Measurements from ENCODE around the gene STAC2. TPM values are rescaled to one million over a fixed set of nuclear protein-coding genes. Genes with fewer than 3 reads are reported as not detected.

The STAC2 gene
- total and polyA plus RNA-seq, 9 of the 15 experiments (the other 6 are each of a cell fraction or from before 2014, with no cell fraction given), result not detected

DNA sequence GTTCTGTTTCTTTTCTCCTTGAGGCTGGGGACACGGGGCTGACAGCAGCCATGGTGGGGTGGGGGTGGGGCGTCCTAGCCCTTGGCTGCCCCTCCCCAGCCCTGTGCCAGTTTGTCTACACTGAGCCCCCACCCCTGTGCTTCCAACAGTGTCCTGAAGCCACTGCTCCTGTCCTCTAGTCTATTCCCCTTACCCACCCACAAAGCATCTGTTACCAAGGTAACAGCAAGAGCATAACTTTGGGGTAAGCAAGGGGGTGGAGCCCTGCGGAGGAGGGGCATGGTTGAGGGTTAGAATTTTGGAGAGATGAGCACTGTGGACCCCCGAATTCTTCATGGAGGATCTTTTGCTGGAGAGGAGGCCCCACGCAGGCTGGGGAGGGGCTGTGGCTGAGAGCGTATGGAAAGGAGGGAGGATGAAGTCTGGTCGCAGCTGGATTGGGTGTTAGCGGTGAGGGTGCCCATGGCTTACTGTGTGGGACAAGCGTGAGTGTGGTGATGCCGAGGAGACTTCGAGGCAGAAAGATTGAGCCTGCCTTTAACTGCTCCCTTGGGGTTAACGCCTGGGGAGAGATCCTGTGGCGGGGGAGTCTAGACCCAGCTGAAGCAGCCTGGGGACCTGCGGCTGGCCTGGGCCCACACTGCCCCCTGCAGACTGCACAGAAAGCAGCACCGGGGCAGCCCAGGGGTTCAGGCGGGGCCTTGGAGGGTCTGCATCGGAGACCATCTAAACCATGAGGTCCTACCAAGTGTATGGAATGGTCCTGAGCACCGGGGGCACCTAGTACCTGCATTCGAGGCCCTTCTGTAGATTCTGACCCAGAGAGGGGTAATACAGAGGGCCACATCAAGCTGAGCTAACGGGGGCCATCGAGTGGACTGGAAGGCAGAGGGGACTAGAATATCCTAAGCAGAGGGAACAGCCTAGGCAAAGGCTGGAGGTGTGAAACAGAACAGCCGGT, 6.1 kb upstream of the STAC2 start (continued):
- TF ChIP-seq, protein P1, sequence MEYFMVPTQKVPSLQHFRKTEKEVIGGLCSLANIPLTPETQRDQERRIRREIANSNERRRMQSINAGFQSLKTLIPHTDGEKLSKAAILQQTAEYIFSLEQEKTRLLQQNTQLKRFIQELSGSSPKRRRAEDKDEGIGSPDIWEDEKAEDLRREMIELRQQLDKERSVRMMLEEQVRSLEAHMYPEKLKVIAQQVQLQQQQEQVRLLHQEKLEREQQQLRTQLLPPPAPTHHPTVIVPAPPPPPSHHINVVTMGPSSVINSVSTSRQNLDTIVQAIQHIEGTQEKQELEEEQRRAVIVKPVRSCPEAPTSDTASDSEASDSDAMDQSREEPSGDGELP (CRISPR knock-in tag; IDR thresholded peaks at IDR 0.05; ENCODE audit: borderline replicate concordance), result peak; percentile 85
- TF ChIP-seq NEUROD1 (IDR thresholded peaks at IDR 0.05; ENCODE audit: borderline replicate concordance, low read depth, low read length, partially characterized antibody) (peak; percentile 15), KLF13 (tag; IDR thresholded peaks at IDR 0.05; ENCODE audit: borderline replicate concordance, low read depth) (no peak), CC2D1A (IDR thresholded peaks at IDR 0.05) (0 out of 2 replicates have a peak, but pooled peaks have one; percentile 35), ZBTB7A (IDR thresholded peaks at IDR 0.05; ENCODE audit: borderline replicate concordance, control insufficient read depth, low read depth, low read length) (peak; percentile 92), OTX1 (CRISPR knock-in tag; IDR thresholded peaks at IDR 0.05) (no peak), TAL1 (IDR thresholded peaks at IDR 0.05) (no peak), FUS (optimal IDR thresholded peaks at IDR 0.05; ENCODE audit: low read depth, low read length) (no peak), TAF9B (IDR thresholded peaks at IDR 0.05; ENCODE audit: partially characterized antibody) (no peak), BRCA1 (IDR thresholded peaks at IDR 0.05) (no peak), BRCA1 (CRISPR knock-in tag; IDR thresholded peaks at IDR 0.05) (no peak), ZNF274 (IDR thresholded peaks at IDR 0.05; ENCODE audit: borderline replicate concordance, low read depth, low read length) (no peak), MTA3 (IDR thresholded peaks at IDR 0.05; ENCODE audit: borderline replicate concordance) (no peak), SMARCB1 (IDR thresholded peaks at IDR 0.05; ENCODE audit: insufficient read length, low read depth) (no peak), ZNF431 (CRISPR knock-in tag; IDR thresholded peaks at IDR 0.05) (no peak), ZNF77 (CRISPR knock-in tag; IDR thresholded peaks at IDR 0.05) (no peak), MAFG (tag; conservative IDR thresholded peaks at IDR 0.05) (no peak), SMC3 (conservative IDR thresholded peaks at IDR 0.05; ENCODE audit: insufficient read depth, low read depth, low read length) (peak; percentile 67), ZKSCAN3 (CRISPR knock-in tag; IDR thresholded peaks at IDR 0.05) (no peak), NFRKB (IDR thresholded peaks at IDR 0.05; ENCODE audit: low read depth) (no peak)
- TF ChIP-seq, protein P2, sequence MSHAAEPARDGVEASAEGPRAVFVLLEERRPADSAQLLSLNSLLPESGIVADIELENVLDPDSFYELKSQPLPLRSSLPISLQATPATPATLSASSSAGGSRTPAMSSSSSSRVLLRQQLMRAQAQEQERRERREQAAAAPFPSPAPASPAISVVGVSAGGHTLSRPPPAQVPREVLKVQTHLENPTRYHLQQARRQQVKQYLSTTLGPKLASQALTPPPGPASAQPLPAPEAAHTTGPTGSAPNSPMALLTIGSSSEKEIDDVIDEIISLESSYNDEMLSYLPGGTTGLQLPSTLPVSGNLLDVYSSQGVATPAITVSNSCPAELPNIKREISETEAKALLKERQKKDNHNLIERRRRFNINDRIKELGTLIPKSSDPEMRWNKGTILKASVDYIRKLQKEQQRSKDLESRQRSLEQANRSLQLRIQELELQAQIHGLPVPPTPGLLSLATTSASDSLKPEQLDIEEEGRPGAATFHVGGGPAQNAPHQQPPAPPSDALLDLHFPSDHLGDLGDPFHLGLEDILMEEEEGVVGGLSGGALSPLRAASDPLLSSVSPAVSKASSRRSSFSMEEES (CRISPR knock-in tag; IDR thresholded peaks at IDR 0.05), result no peak
- TF ChIP-seq, protein P3, sequence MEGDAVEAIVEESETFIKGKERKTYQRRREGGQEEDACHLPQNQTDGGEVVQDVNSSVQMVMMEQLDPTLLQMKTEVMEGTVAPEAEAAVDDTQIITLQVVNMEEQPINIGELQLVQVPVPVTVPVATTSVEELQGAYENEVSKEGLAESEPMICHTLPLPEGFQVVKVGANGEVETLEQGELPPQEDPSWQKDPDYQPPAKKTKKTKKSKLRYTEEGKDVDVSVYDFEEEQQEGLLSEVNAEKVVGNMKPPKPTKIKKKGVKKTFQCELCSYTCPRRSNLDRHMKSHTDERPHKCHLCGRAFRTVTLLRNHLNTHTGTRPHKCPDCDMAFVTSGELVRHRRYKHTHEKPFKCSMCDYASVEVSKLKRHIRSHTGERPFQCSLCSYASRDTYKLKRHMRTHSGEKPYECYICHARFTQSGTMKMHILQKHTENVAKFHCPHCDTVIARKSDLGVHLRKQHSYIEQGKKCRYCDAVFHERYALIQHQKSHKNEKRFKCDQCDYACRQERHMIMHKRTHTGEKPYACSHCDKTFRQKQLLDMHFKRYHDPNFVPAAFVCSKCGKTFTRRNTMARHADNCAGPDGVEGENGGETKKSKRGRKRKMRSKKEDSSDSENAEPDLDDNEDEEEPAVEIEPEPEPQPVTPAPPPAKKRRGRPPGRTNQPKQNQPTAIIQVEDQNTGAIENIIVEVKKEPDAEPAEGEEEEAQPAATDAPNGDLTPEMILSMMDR (IDR thresholded peaks at IDR 0.05 in 2 of 3, conservative IDR thresholded peaks at IDR 0.05 in 1 of 3; ENCODE audit: insufficient read depth in 2 of 3, low read depth in 1 of 3, low read length in 3 of 3), result peak; percentile 82 to 92 (median 85)
- TF ChIP-seq, protein P4, sequence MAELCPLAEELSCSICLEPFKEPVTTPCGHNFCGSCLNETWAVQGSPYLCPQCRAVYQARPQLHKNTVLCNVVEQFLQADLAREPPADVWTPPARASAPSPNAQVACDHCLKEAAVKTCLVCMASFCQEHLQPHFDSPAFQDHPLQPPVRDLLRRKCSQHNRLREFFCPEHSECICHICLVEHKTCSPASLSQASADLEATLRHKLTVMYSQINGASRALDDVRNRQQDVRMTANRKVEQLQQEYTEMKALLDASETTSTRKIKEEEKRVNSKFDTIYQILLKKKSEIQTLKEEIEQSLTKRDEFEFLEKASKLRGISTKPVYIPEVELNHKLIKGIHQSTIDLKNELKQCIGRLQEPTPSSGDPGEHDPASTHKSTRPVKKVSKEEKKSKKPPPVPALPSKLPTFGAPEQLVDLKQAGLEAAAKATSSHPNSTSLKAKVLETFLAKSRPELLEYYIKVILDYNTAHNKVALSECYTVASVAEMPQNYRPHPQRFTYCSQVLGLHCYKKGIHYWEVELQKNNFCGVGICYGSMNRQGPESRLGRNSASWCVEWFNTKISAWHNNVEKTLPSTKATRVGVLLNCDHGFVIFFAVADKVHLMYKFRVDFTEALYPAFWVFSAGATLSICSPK (IDR thresholded peaks at IDR 0.05; ENCODE audit: borderline replicate concordance), result no peak

Measured in K562 (cell line).